ENCODE data around the gene TMEM215. TPM values are rescaled to one million over a fixed set of nuclear protein-coding genes. Genes with fewer than 3 reads are reported as not detected.

TMEM215 gene
- total RNA-seq, 1 experiment from 2014 or later = 0.28 TPM

DNA sequence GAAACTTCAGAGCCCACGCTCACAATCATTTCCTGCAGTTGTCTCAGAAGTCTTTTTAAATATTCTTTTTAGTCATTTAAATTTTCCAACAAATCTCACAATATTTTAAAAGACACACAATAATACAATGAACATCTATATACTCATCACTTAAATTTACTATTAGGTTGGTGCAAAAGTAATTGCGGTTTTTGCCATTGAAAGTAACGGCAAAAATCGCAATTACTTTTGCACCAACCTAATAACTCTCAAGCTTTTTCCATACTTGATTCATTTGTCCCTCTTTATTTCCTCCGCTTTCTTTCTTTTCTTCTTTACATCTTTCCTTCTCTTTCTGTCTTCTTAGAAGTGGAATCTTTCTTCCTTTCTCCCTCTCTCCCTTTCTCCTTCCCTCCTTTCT lies 19.2 kb upstream of the TMEM215 start:
- Histone ChIP-seq H2BK12ac (ENCODE audit: insufficient read length, low read depth, low read length) (no peak overlapping the region), H3K27ac (ENCODE audit: insufficient read length, low read depth, low read length) (no peak overlapping the region), H3T11ph (ENCODE audit: low read length) (no peak overlapping the region), H4K20me1 (ENCODE audit: control insufficient read depth, insufficient read depth, insufficient read length) (no peaks in the 10 kb centered on the region), H3K79me2 (ENCODE audit: insufficient read depth, low read length) (no peaks in the 10 kb centered on the region), H2BK20ac (ENCODE audit: low read depth, low read length, poor library complexity, severe bottlenecking) (no peak overlapping the region), H2AFZ (ENCODE audit: low read length) (no peak overlapping the region), H3K18ac (ENCODE audit: insufficient read length, low read depth, low read length) (no peak overlapping the region), H3K27me3 (ENCODE audit: insufficient read depth, low read length) (no peaks in the 10 kb centered on the region; the same call in 1 of the 2 replicates), H4K91ac (ENCODE audit: insufficient read length, low read depth, low read length) (no peak overlapping the region), H4K8ac (replicated peaks; ENCODE audit: insufficient read length, low read depth, low read length) (no peak overlapping the region), H3K23ac (ENCODE audit: insufficient read length, low read depth, low read length) (no peak overlapping the region), H3K79me1 (ENCODE audit: insufficient read depth, low read depth, low read length, poor library complexity, severe bottlenecking) (no peaks in the 10 kb centered on the region), H3K9me3 (ENCODE audit: control insufficient read depth, low read depth, low read length) (no peaks in the 10 kb centered on the region), H3K4me1 (ENCODE audit: insufficient read depth, low read length) (no peaks in the 10 kb centered on the region), H3K23me2 (ENCODE audit: insufficient read length, low read depth, low read length, poor library complexity, severe bottlenecking) (no peaks in the 10 kb centered on the region), H4K5ac (ENCODE audit: insufficient read length, low read depth, low read length) (no peak overlapping the region), H3K4me2 (ENCODE audit: insufficient read depth, insufficient read length, low read length) (no peak overlapping the region), H3K14ac (ENCODE audit: insufficient read depth, low read length) (no peak overlapping the region), H3K9ac (ENCODE audit: extremely low read depth, insufficient read length, low read length) (no peak overlapping the region), H2AK5ac (ENCODE audit: insufficient read length, low read length) (no peak overlapping the region), H2BK5ac (ENCODE audit: insufficient read length, low read length) (no peak overlapping the region), H2BK120ac (ENCODE audit: low read depth, low read length, poor library complexity, severe bottlenecking) (no peak overlapping the region), H3K4ac (ENCODE audit: low read depth, low read length) (no peak overlapping the region), H3K56ac (ENCODE audit: insufficient read length, low read depth, low read length) (no peak overlapping the region), H2BK15ac (ENCODE audit: low read depth, low read length) (no peak overlapping the region)
- Mint-ChIP-seq H3K27ac (no peak overlapping the region), H3K36me3 (ENCODE audit: insufficient read depth in 1 of 3, low read depth in 3 of 3) (no peaks in the 10 kb centered on the region), H3K27me3 (ENCODE audit: low read depth) (peaks cover 8% of the 10 kb centered on the region), H3K4me3 (no peak overlapping the region), H3K9me3 (peaks cover 0 to 75% of the 10 kb centered on the region in 2 experiments; a peak in 2 of 5 replicates), H3K4me1 (no peaks in the 10 kb centered on the region)
- DNase-seq = no peak
- 100% methylated on average over 1 of the region's 5 CpGs for whole genome bisulfite sequencing (ENCODE audit: extremely low coverage, insufficient read length, low lambda C conversion rate)
- TF ChIP-seq, protein P1, sequence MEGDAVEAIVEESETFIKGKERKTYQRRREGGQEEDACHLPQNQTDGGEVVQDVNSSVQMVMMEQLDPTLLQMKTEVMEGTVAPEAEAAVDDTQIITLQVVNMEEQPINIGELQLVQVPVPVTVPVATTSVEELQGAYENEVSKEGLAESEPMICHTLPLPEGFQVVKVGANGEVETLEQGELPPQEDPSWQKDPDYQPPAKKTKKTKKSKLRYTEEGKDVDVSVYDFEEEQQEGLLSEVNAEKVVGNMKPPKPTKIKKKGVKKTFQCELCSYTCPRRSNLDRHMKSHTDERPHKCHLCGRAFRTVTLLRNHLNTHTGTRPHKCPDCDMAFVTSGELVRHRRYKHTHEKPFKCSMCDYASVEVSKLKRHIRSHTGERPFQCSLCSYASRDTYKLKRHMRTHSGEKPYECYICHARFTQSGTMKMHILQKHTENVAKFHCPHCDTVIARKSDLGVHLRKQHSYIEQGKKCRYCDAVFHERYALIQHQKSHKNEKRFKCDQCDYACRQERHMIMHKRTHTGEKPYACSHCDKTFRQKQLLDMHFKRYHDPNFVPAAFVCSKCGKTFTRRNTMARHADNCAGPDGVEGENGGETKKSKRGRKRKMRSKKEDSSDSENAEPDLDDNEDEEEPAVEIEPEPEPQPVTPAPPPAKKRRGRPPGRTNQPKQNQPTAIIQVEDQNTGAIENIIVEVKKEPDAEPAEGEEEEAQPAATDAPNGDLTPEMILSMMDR (conservative IDR thresholded peaks at IDR 0.05) = no peak
